Measurements from ENCODE around the gene EFTUD2. TPM values are rescaled to one million over a fixed set of nuclear protein-coding genes. Genes with fewer than 3 reads are reported as not detected.

Gene EFTUD2
- total RNA-seq: 128 TPM

DNA sequence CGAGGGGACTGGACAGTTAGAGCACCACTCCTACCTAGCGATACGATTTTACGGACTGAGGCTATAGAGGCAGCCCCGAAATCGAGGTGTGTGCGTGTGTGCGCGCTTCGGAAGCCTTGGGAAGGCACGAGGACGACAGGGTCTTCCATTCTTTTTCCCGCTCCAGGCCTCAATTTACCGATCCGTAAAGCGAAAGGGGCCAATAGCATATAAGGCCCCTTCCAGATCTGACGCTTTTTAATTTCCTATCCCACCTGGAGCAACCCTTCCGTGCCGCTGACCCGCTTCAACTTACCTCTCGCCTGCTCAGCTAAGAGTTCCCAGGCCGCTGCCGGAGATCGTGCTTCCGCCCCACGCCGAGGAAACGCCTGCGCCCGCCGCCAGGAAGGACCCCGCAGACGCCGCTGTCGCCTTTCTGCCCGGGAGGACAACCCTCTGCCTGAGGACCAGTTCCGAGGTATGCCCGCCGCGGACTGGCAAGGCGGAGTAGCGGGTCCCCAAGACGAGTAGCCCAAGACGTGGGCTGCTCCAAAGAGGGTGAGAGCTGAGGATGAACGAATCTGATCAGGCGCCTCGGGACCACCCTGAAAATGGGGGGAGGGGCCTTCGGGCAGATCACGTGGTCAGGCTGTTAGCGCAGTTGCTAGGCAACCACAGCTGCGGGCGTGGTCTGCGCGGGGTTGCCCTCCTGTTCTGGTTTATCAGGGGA lies at the start of gene EFTUD2:
Gene EFTUD2, minus strand, starts transcription at position 372 of the 709 bp plus-strand sequence. CDS start 4,924 bp downstream, outside the sequence.

DNA sequence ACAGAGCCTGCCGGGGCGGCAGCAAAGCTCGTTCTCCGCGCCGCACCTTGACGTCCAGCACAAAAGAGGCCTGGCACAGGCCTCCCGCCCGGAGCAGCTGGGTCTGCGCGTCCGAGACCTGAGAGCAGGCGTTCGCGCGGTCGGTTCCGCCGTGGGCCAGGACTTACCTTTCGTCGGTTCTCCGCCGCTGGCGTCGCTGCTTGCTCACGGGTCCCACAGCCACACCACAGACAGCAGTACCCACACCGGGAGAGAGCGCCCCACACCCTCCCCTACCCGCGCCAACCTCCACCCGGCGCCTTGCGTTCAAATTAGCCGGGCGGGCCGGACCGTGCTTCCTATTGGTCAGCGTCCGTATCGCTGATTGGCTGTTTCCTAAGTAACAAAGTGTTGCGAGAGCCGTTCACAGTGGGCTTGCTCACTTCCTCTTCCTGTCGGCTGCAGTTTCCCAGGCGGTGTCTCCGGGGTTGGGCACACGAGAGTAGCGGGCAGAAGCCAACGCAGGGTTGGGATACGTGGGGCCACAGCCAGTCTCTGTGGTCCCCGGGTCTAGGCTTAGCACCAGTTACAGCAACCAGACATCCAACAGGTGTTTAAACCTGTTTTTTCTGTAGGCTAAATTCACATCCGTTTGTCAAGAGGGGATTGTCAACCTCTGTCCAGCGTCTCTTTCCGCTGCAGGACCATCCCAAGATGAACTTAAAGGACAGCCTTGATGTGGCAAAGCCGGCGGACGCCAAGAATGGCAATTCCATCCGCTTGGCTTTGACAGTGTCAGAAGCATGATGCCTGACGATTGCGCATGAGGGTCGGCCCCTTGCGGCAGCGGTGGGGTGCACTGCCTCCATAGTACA lies 48.4 kb upstream of the EFTUD2 start, which contains the start of gene KIF18B:
Gene KIF18B, minus strand, starts transcription at position 313 of the 854 bp plus-strand sequence. CDS start 11,429 bp downstream, outside the sequence.

DNA sequence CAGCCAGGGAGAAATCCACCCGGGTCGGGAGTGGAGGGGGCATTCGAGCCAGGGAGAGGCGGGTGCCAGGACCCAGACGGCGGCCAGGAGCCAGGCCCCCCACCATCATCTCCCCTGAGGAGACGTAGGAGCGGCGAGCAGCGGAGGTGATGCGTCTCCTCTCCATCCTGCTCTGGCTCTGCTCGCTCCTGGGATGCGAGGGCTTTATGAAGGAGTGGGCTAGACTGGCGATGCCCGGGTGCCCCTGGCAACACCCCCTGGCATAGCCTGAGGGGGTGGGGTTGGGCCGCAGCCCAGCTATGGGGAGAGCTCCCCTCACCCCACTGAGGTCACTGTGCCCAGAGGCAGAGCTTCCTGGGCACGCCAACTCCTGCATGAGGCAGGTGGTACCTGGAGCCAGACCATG lies 16.1 kb upstream of the EFTUD2 start, which contains the start of gene GFAP:
Gene GFAP, minus strand, starts transcription at position 180 of the 406 bp plus-strand sequence. Its CDS starts 14 bp downstream, at position 166.

DNA sequence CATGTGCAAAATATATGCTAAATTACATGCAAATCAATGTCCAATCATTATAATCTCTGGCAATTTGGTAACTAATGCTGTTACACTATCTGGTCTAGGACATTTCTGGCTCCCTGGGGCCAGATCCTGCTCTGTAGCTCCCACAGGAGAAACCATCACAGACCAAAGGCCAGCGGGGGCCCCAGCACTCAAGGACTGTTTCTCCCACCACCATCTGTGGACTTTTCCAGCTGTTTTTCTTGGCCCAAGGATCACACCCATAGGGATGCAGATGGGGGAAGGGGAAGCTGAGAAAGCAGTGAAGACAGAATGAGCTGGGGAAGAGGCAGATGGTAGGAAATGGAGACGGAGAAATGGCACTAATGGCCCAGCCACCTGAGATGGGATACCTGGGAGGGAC lies 51.7 kb downstream of the EFTUD2 start, which contains the start of gene HIGD1B:
Gene HIGD1B, plus strand, starts transcription at position 298 of the 400 bp plus-strand sequence. CDS start 270 bp downstream, outside the sequence.

DNA sequence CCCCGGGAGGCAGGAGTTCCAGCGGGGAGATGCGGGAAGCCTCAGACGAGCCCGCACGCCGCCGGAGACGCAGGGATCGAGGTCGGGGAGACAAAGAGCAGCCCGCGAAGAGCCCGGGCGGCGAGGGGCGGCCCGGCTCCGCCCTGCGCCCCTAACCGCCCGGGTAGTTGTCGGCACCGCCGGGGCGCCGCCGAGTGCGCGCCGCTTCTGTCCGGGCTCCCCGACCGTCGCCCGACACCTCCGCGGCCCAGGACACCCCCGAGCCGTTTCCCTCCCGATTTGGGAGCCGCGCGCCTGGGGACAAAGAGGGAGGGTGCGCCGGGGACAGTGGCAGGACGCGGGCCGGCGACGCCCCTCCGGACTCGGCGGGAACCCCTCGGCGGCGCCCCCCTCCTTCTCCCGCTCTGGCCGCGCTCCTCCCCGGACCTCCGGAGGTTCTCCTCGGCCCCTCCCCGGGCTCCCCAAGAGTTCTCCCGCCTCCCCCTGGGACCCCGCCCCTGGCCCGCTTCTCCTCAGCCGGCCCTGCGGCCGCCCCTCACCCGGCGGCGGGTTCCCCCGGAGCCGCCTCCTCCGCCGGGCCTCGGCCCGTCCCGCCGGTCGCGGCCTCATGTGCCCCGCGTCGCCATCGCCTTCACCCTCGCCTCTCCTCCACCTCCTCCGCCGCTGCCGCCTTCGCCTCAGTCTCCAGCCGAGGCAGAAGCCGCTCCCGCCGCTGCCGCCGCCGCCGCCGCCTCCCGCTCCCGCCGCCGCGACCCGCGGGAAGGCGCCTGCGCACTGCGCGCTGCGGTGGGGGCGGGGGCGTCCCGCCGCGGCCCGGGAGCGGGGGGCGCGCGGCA lies 69.5 kb downstream of the EFTUD2 start, which contains the start of gene GJC1:
Gene GJC1, minus strand, starts transcription at position 765 of the 836 bp plus-strand sequence. CDS start 24,470 bp downstream, outside the sequence.

Small RNA genes lying within 50 kb of the gene (small RNA-seq; reads per million reads assigned to genes)
- not detected for gene CCDC103 (ENCODE audit: low replicate concordance)
- gene MIR6783 (ENCODE audit: low replicate concordance): not detected
- not detected for gene RN7SL405P (ENCODE audit: low replicate concordance)

Other genes with a start within 250 kb of the EFTUD2 start
- 0.31 TPM for gene MEIOC, start 243.0 kb downstream of the EFTUD2 start, total RNA-seq
- 38.2 TPM for gene CCDC43, start 209.7 kb downstream of the EFTUD2 start, total RNA-seq
- gene DBF4B, start 190.8 kb downstream of the EFTUD2 start, total RNA-seq: 7.5 TPM
- 23.2 TPM for gene ADAM11, start 140.5 kb downstream of the EFTUD2 start, total RNA-seq
- gene GJC1, start 69.2 kb downstream of the EFTUD2 start, total RNA-seq: 109 TPM
- 1.3 TPM for gene HIGD1B, start 51.6 kb downstream of the EFTUD2 start, total RNA-seq
- 365 TPM for gene GFAP, start 16.1 kb upstream of the EFTUD2 start, total RNA-seq
- gene KIF18B, start 48.3 kb upstream of the EFTUD2 start, total RNA-seq: 2.2 TPM
- gene C1QL1, start 68.9 kb upstream of the EFTUD2 start, total RNA-seq: 2.2 TPM
- gene DCAKD, start 152.2 kb upstream of the EFTUD2 start, total RNA-seq: 65.4 TPM
- 91.7 TPM for gene NMT1, start 161.9 kb upstream of the EFTUD2 start, total RNA-seq
- gene PLCD3, start 233.1 kb upstream of the EFTUD2 start, total RNA-seq: 3.8 TPM
- 3.4 TPM for gene ACBD4, start 236.2 kb upstream of the EFTUD2 start, total RNA-seq
- 7.2 TPM for gene HEXIM1, start 249.0 kb upstream of the EFTUD2 start, total RNA-seq